ENCODE results near the gene PTPRT.

The PTPRT gene

GRCh38 chr20:42747765-42748411 is 441.8 kb downstream of the PTPRT start:
- no peak for TF ChIP-seq CTCF (IDR thresholded peaks at IDR 0.05; ENCODE audit: insufficient read depth, low read depth, low read length, missing control alignments)
- DNase-seq (ENCODE audit: low read depth): no peak
- no peak overlapping the region for H3K4me3 ChIP-seq (ENCODE audit: low read depth, low read length)

- no peak overlapping the region for H3K4me3 ChIP-seq (ENCODE audit: low read depth, low read length)
- no peak for TF ChIP-seq CTCF (IDR thresholded peaks at IDR 0.05; ENCODE audit: insufficient read depth, low read depth, low read length, missing control alignments)
Observed at GRCh38 chr20:42744756-42745465, 444.8 kb downstream of the PTPRT start.

GRCh38 chr20:42742926-42743325 is 446.8 kb downstream of the PTPRT start:
- no peak for TF ChIP-seq CTCF (IDR thresholded peaks at IDR 0.05; ENCODE audit: insufficient read depth, low read depth, low read length, missing control alignments)
- H3K4me3 ChIP-seq (ENCODE audit: low read depth, low read length): no peak overlapping the region
- no peak for DNase-seq (ENCODE audit: low read depth)

More at GRCh38 chr20:42744756-42745465, 444.8 kb downstream of the PTPRT start:
- no peak for DNase-seq (ENCODE audit: low read depth)

GRCh38 chr20:42741906-42742305 is 447.8 kb downstream of the PTPRT start:
- H3K4me3 ChIP-seq (ENCODE audit: low read depth, low read length): no peak overlapping the region
- DNase-seq (ENCODE audit: low read depth): no peak
- TF ChIP-seq CTCF (IDR thresholded peaks at IDR 0.05; ENCODE audit: insufficient read depth, low read depth, low read length, missing control alignments): no peak

GRCh38 chr20:42740226-42740870 is 449.4 kb downstream of the PTPRT start:
- TF ChIP-seq CTCF (IDR thresholded peaks at IDR 0.05; ENCODE audit: insufficient read depth, low read depth, low read length, missing control alignments): no peak
- no peak overlapping the region for H3K4me3 ChIP-seq (ENCODE audit: low read depth, low read length)
- DNase-seq (ENCODE audit: low read depth): no peak

- DNase-seq (ENCODE audit: low read depth): no peak
- no peak overlapping the region for H3K4me3 ChIP-seq (ENCODE audit: low read depth, low read length)
- no peak for TF ChIP-seq CTCF (IDR thresholded peaks at IDR 0.05; ENCODE audit: insufficient read depth, low read depth, low read length, missing control alignments)
Observed at GRCh38 chr20:42739683-42740082, 450.0 kb downstream of the PTPRT start.
